Panc1 (cell line): ENCODE data around the gene DACH1. TPM values are rescaled to one million over a fixed set of nuclear protein-coding genes. Genes with fewer than 3 reads are reported as not detected.

ENCODE experiments used
- ATAC-seq: fragments of 200-7000 bp; cut with Tn5 transposase; 2 replicates; pipeline ENCODE4 v1.9.1; 2020; ENCODE audit warnings: mild to moderate bottlenecking, moderate library complexity
- BruUV-seq: library from RNA; stranded (reverse); fragments of 400-500 nt; replicated peaks from 2 replicates; lab custom pipeline; 2021; lab: Mats Ljungman, UMichigan
- CTCF ChIA-PET: fragments of 300-600 bp; sonication (Branson Sonifier 250); formaldehyde crosslinking; loops from one replicate; lab custom pipeline; 2022; ENCODE audit warnings: antibody characterized with exemption; lab: Charles Lee
- POLR2A ChIA-PET: fragments of 300-600 bp; sonication (Branson Sonifier 250); formaldehyde crosslinking; loops from one replicate; lab custom pipeline; 2022; ENCODE audit warnings: antibody characterized with exemption; lab: Charles Lee
- DNase-seq: peaks from one replicate; pipeline ENCODE4 v3.0.0-alpha.2; 2010; ENCODE audit warnings: low read depth, low spot score
- H3K27ac ChIP-seq: 2 replicates; pipeline ENCODE4 v1.5.1; 2011; ENCODE audit warnings: mild to moderate bottlenecking, low read length, inconsistent platforms
- H3K27me3 ChIP-seq: fragments of 200-500 bp; sonication (Bioruptor generic); 2 replicates; pipeline ENCODE4 v1.6.0; 2014; ENCODE audit warnings: low read length, inconsistent platforms; ENCODE audit not compliant: control insufficient read depth, insufficient read depth
- H3K36me3 ChIP-seq: fragments of 200-500 bp; sonication (Bioruptor generic); 2 replicates; pipeline ENCODE4 v1.5.1; 2014; ENCODE audit warnings: inconsistent platforms, mild to moderate bottlenecking, low read length, moderate library complexity; ENCODE audit not compliant: control insufficient read depth, insufficient read depth
- H3K4me1 ChIP-seq: 2 replicates; pipeline ENCODE4 v1.5.1; 2011; ENCODE audit warnings: inconsistent platforms, mild to moderate bottlenecking, low read length, moderate library complexity; ENCODE audit not compliant: control insufficient read depth, insufficient read depth
- H3K4me3 ChIP-seq, 2 experiments: 2 replicates each; pipeline ENCODE4 v1.5.1; 2011 to 2012; ENCODE audit warnings: low read depth in 2 of 2, low read length in 2 of 2, mild to moderate bottlenecking in 2 of 2, inconsistent platforms in 1 of 2, moderate library complexity in 1 of 2
- H3K9me3 ChIP-seq: fragments of 200-500 bp; sonication (Bioruptor generic); 2 replicates; pipeline ENCODE4 v1.5.1; 2014; ENCODE audit warnings: low read depth, mild to moderate bottlenecking, inconsistent platforms, low read length, moderate library complexity; ENCODE audit not compliant: control insufficient read depth, insufficient read depth
- POLR2AphosphoS5 ChIP-seq: IDR thresholded peaks from 2 replicates; pipeline ENCODE4 v1.6.1; 2012; ENCODE audit warnings: mild to moderate bottlenecking, low read depth, low read length, moderate library complexity
- SIN3A ChIP-seq: IDR thresholded peaks from 2 replicates; pipeline ENCODE4 v1.6.1; 2012; ENCODE audit warnings: low read depth, mild to moderate bottlenecking, low read length, moderate library complexity, borderline replicate concordance; ENCODE audit not compliant: insufficient read depth
- TCF7L2 ChIP-seq: IDR thresholded peaks from 2 replicates; pipeline ENCODE4 v1.6.1; 2011; ENCODE audit warnings: mild to moderate bottlenecking, low read depth, low read length, inconsistent platforms
- in situ Hi-C: cut with HindIII; loops from 2 replicates; pipeline ENCODE4 v1.10.0; 2016; ENCODE audit warnings: low sequenced_read_pairs, low pct_unique_long_range_greater_than_20kb
- intact Hi-C: fragments of 100-400 bp; cut with micrococcal nuclease; formaldehyde crosslinking; loops from one replicate; pipeline ENCODE4 v1.10.0; 2022; ENCODE audit not compliant: unreplicated experiment
- total RNA-seq: library from RNA; stranded (reverse); gene quantifications from one replicate; pipeline ENCODE4 v1.2.1, GENCODE V29; 2021; ENCODE audit not compliant: unreplicated experiment
- TF ChIP-seq, protein P1 (sequence below), 2 experiments: IDR thresholded peaks; 2 replicates each; pipeline ENCODE4 v1.6.1; 2011 to 2012; ENCODE audit warnings: low read depth in 2 of 2, control low read depth in 1 of 2, low read length in 1 of 2, mild to moderate bottlenecking in 1 of 2, moderate library complexity in 1 of 2; ENCODE audit not compliant: insufficient read depth in 1 of 2
- TF ChIP-seq, protein P2 (sequence below): fragments of 450-650 bp; IDR thresholded peaks from 2 replicates; pipeline ENCODE4 v1.5.1; 2017; ENCODE audit warnings: mild to moderate bottlenecking

DACH1 gene
- total RNA-seq, 1 experiment from 2014 or later: 0.54 TPM

DNA sequence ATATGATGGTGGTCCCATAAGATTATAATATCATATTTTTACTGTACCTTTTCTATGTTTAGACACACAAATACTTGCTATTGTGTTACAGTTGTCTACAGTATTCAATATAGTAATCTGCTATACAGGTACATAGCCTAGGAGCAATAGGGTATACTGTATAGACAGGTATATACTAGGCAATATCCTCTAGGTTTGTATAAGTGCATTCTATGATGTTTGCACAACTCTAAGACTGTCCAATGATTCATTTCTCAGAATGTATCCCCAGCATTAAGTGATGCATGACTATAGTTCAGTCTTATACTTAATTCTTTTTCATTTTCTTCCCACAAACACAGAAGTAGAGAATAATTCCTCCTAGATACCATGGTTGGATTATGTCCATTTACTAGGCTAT is 383.3 kb downstream of the DACH1 start:
- DNase-seq: no peak
- ATAC-seq: no peak
- H3K36me3 ChIP-seq: no peaks in the 10 kb centered on the region
- H3K9me3 ChIP-seq: no peaks in the 10 kb centered on the region
- POLR2A ChIA-PET: no interaction called here
- intact Hi-C loops: no loop called here
- TF ChIP-seq POLR2AphosphoS5 (no peak), SIN3A (no peak), TCF7L2 (no peak)
- TF ChIP-seq, protein P1, sequence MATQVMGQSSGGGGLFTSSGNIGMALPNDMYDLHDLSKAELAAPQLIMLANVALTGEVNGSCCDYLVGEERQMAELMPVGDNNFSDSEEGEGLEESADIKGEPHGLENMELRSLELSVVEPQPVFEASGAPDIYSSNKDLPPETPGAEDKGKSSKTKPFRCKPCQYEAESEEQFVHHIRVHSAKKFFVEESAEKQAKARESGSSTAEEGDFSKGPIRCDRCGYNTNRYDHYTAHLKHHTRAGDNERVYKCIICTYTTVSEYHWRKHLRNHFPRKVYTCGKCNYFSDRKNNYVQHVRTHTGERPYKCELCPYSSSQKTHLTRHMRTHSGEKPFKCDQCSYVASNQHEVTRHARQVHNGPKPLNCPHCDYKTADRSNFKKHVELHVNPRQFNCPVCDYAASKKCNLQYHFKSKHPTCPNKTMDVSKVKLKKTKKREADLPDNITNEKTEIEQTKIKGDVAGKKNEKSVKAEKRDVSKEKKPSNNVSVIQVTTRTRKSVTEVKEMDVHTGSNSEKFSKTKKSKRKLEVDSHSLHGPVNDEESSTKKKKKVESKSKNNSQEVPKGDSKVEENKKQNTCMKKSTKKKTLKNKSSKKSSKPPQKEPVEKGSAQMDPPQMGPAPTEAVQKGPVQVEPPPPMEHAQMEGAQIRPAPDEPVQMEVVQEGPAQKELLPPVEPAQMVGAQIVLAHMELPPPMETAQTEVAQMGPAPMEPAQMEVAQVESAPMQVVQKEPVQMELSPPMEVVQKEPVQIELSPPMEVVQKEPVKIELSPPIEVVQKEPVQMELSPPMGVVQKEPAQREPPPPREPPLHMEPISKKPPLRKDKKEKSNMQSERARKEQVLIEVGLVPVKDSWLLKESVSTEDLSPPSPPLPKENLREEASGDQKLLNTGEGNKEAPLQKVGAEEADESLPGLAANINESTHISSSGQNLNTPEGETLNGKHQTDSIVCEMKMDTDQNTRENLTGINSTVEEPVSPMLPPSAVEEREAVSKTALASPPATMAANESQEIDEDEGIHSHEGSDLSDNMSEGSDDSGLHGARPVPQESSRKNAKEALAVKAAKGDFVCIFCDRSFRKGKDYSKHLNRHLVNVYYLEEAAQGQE (IDR thresholded peaks at IDR 0.05; ENCODE audit: insufficient read depth in 1 of 2, low read depth in 2 of 2, low read length in 1 of 2): no peak
- TF ChIP-seq, protein P2, sequence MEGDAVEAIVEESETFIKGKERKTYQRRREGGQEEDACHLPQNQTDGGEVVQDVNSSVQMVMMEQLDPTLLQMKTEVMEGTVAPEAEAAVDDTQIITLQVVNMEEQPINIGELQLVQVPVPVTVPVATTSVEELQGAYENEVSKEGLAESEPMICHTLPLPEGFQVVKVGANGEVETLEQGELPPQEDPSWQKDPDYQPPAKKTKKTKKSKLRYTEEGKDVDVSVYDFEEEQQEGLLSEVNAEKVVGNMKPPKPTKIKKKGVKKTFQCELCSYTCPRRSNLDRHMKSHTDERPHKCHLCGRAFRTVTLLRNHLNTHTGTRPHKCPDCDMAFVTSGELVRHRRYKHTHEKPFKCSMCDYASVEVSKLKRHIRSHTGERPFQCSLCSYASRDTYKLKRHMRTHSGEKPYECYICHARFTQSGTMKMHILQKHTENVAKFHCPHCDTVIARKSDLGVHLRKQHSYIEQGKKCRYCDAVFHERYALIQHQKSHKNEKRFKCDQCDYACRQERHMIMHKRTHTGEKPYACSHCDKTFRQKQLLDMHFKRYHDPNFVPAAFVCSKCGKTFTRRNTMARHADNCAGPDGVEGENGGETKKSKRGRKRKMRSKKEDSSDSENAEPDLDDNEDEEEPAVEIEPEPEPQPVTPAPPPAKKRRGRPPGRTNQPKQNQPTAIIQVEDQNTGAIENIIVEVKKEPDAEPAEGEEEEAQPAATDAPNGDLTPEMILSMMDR: no peak
- H3K27ac ChIP-seq: no peak overlapping the region
- no peaks in the 10 kb centered on the region for H3K4me1 ChIP-seq
- H3K27me3 ChIP-seq: no peaks in the 10 kb centered on the region
- no peak overlapping the region for H3K4me3 ChIP-seq
- in situ Hi-C loops: no loop called here
- CTCF ChIA-PET: no interaction called here
- no TSS peak for BruUV-seq

DNA sequence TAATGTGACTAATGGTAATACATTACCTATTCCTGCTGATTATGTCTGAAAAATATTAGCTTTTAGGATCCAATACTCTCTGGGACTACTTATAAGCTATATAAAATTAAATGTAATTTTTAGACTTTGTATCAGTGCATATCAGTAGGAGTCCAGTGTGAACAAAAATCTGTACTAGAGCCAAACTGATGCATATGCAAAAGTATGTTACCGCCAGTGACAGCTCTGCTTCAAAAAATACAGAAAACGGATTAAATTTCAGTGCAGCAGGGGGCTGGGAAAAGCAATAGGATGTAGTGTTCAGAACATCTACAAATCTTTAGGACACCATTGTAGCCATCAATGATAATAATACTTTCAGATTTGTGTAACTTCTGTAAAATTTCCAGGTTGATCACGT is 385.5 kb downstream of the DACH1 start:
- ChIA-PET CTCF (no interaction called here), POLR2A (no interaction called here)
- BruUV-seq: no TSS peak
- no peaks in the 10 kb centered on the region for H3K27me3 ChIP-seq
- intact Hi-C loops (no loop called here), in situ Hi-C loops (no loop called here)
- H3K4me1 ChIP-seq: no peaks in the 10 kb centered on the region
- H3K9me3 ChIP-seq: no peaks in the 10 kb centered on the region
- TF ChIP-seq POLR2AphosphoS5: no peak
- no peak for TF ChIP-seq SIN3A
- TF ChIP-seq, protein P2: no peak
- TF ChIP-seq, protein P1 (IDR thresholded peaks at IDR 0.05; ENCODE audit: insufficient read depth in 1 of 2, low read depth in 2 of 2, low read length in 1 of 2): no peak
- TF ChIP-seq TCF7L2: no peak
- DNase-seq: no peak
- H3K4me3 ChIP-seq: no peak overlapping the region
- no peak for ATAC-seq
- H3K27ac ChIP-seq: no peak overlapping the region
- no peaks in the 10 kb centered on the region for H3K36me3 ChIP-seq
